Measurements from ENCODE around the gene ARHGEF16. TPM values are rescaled to one million over a fixed set of nuclear protein-coding genes. Genes with fewer than 3 reads are reported as not detected.

The ARHGEF16 gene
- total RNA-seq, 1 donor from 2014 or later = 1.3 TPM

DNA sequence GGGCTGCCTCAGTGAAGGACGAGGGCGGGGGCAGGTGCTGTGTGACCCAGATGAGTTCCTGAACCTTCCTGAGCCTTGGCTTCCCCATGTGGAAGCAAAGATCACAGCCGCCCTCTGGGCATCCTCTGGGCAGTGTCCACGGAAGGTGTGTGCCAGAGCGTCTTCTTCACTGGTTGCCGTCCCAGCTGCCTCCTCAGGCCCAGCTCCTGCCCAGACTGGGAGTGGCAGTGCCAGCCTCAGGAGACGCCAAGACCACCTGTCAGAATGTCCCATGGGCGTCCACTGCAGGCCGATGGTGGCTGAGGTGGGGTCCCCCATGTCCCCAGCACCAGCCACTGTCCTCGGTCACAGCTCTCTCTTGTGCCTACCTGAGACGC is 10.2 kb downstream of the ARHGEF16 start:
- Histone ChIP-seq H3K9me3 (ENCODE audit: low read depth) (no peaks in the 10 kb centered on the region), H3K79me2 (ENCODE audit: low read depth) (no peaks in the 10 kb centered on the region), H3K4me2 (no peak overlapping the region), H3K27ac (no peak overlapping the region), H4K20me1 (ENCODE audit: low read depth) (no peaks in the 10 kb centered on the region), H3K4me3 (no peak overlapping the region), H3K9ac (no peak overlapping the region), H2AFZ (replicated peaks) (no peak overlapping the region), H3K4me1 (no peaks in the 10 kb centered on the region), H3K36me3 (no peaks in the 10 kb centered on the region), H3F3A (ENCODE audit: low read depth) (no peaks in the 10 kb centered on the region), H3K27me3 (no peaks in the 10 kb centered on the region)
- Mint-ChIP-seq H3K4me3 (no peak overlapping the region), H3K4me1 (peaks cover 24% of the 10 kb centered on the region), H3K36me3 (no peaks in the 10 kb centered on the region), H3K27ac (no peak overlapping the region), H3K27me3 (ENCODE audit: insufficient read depth, low read depth) (peaks cover 4% of the 10 kb centered on the region), H3K9me3 (no peaks in the 10 kb centered on the region)
- TF ChIP-seq EZH2 (IDR thresholded peaks at IDR 0.05) (no peak), EZH2phosphoT487 (IDR thresholded peaks at IDR 0.05) (no peak)
- TF ChIP-seq, protein P1, sequence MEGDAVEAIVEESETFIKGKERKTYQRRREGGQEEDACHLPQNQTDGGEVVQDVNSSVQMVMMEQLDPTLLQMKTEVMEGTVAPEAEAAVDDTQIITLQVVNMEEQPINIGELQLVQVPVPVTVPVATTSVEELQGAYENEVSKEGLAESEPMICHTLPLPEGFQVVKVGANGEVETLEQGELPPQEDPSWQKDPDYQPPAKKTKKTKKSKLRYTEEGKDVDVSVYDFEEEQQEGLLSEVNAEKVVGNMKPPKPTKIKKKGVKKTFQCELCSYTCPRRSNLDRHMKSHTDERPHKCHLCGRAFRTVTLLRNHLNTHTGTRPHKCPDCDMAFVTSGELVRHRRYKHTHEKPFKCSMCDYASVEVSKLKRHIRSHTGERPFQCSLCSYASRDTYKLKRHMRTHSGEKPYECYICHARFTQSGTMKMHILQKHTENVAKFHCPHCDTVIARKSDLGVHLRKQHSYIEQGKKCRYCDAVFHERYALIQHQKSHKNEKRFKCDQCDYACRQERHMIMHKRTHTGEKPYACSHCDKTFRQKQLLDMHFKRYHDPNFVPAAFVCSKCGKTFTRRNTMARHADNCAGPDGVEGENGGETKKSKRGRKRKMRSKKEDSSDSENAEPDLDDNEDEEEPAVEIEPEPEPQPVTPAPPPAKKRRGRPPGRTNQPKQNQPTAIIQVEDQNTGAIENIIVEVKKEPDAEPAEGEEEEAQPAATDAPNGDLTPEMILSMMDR (IDR thresholded peaks at IDR 0.05) = no peak
- no peak for DNase-seq (ENCODE audit: low spot score)

DNA sequence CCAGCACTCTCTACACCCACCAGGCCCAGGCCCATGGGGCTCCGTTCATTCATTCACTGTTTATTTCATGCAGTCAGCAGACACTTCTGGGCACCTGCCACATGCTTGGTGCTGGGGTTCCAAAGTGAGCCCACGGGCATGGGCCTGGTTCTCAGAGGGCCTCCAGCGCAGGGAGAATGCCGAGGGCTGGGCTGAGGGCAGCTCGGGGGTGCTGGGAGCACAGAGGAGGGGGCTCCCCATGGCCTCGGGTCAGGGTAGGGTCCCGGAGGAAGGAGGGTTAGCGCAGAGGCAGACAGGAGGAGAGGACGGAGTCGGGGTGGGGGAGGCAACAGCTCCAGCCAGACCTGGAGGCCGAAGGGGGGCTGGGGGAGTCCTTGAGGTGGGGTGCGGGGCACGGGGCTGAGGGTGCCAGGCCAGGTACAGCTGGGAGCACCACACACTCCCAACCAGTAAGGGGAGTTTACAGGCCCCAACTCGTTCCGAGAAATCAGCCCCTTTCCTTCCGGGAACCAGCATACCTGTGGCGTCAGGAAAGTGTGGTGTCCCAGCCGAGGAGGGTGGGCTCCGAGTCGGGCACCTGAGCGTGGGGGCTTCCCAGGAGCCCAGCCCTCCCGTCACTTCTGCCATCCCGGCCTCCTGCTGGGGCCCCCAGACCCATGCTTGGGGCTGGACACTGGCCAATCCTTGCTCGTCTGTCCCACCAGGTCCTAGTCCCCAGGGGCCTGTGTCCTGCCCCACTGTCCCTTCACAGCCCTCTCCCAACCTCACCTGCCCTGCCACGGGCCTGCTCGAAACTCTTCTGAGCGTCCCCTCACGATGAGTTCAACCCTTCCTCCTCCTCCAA is 10.8 kb downstream of the ARHGEF16 start:
- Histone ChIP-seq H3F3A (ENCODE audit: low read depth) (no peaks in the 10 kb centered on the region), H3K36me3 (no peaks in the 10 kb centered on the region), H3K4me2 (no peak overlapping the region), H3K4me1 (no peaks in the 10 kb centered on the region), H3K27me3 (no peaks in the 10 kb centered on the region), H3K9me3 (ENCODE audit: low read depth) (no peaks in the 10 kb centered on the region), H3K4me3 (no peak overlapping the region), H4K20me1 (ENCODE audit: low read depth) (no peaks in the 10 kb centered on the region), H3K79me2 (ENCODE audit: low read depth) (no peaks in the 10 kb centered on the region), H3K9ac (no peak overlapping the region), H2AFZ (replicated peaks) (no peak overlapping the region), H3K27ac (no peak overlapping the region)
- Mint-ChIP-seq H3K36me3 (no peaks in the 10 kb centered on the region), H3K27me3 (ENCODE audit: insufficient read depth, low read depth) (peaks cover 6% of the 10 kb centered on the region), H3K9me3 (peaks cover under 1% of the 10 kb centered on the region), H3K27ac (peak overlapping the region; percentile 74), H3K4me1 (peaks cover 21% of the 10 kb centered on the region), H3K4me3 (peak overlapping the region; percentile 10)
- DNase-seq (ENCODE audit: low spot score) = no peak
- TF ChIP-seq, protein P1 (IDR thresholded peaks at IDR 0.05) = no peak
- TF ChIP-seq EZH2 (IDR thresholded peaks at IDR 0.05) = no peak
- TF ChIP-seq EZH2phosphoT487 (IDR thresholded peaks at IDR 0.05) = no peak

DNA sequence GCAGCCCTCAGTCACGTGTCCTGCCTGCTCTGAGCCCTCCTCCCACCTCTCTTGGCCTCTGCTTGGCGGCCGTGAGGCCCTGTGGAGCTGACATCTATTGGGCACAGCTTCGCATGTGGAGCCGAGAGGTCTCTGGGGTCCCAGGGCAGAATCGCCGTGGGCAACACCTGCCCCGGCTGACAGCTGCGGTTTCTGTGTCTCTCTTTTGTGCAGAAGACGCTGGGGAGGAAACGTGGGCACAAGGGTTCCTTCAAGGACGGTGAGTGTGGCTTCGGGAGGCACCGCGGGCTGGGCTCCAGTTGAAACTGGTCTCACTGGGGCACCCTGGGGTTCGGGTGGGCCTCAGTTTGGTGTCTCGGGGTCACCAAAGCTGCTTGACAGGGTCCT is 11.5 kb downstream of the ARHGEF16 start:
- peak overlapping the region; percentile 74 for H3K27ac Mint-ChIP-seq
- H3K4me1 Mint-ChIP-seq = peaks cover 21% of the 10 kb centered on the region
- peaks cover 4% of the 10 kb centered on the region for H3K9me3 Mint-ChIP-seq
- TF ChIP-seq EZH2phosphoT487 (IDR thresholded peaks at IDR 0.05) (no peak), EZH2 (IDR thresholded peaks at IDR 0.05) (no peak)
- TF ChIP-seq, protein P1 (IDR thresholded peaks at IDR 0.05) = no peak
- no peaks in the 10 kb centered on the region for H3K27me3 ChIP-seq
- no peaks in the 10 kb centered on the region for H4K20me1 ChIP-seq (ENCODE audit: low read depth)
- peaks cover 12% of the 10 kb centered on the region for H3K27me3 Mint-ChIP-seq (ENCODE audit: insufficient read depth, low read depth)
- no peaks in the 10 kb centered on the region for H3K4me1 ChIP-seq
- peak overlapping the region; percentile 10 for H3K4me3 Mint-ChIP-seq
- no peaks in the 10 kb centered on the region for H3K36me3 Mint-ChIP-seq
- H3F3A ChIP-seq (ENCODE audit: low read depth) = no peaks in the 10 kb centered on the region
- no peak overlapping the region for H3K27ac ChIP-seq
- no peak overlapping the region for H2AFZ ChIP-seq (replicated peaks)
- H3K4me3 ChIP-seq = no peak overlapping the region
- H3K4me2 ChIP-seq = no peak overlapping the region
- no peak for DNase-seq (ENCODE audit: low spot score)
- H3K79me2 ChIP-seq (ENCODE audit: low read depth) = no peaks in the 10 kb centered on the region
- no peaks in the 10 kb centered on the region for H3K9me3 ChIP-seq (ENCODE audit: low read depth)
- H3K36me3 ChIP-seq = no peaks in the 10 kb centered on the region
- H3K9ac ChIP-seq = no peak overlapping the region
